Coronary artery (tissue), 2 donors: Measurements from ENCODE around the gene CTSH.
A peak's percentile ranks its signal among the peaks of the same experiment; 100 is the strongest.

Experiments
- DNase-seq: peaks from one replicate; pipeline ENCODE4 v3.0.0-alpha.2; 2017; ENCODE audit warnings: low spot score
- H3K27ac ChIP-seq, 2 donors: fragments of 200-600 bp; sonication (generic); one replicate each; pipeline ENCODE4 v1.5.1; 2016 to 2019
- H3K4me3 ChIP-seq: fragments of 200-600 bp; sonication (generic); 2 replicates; pipeline ENCODE4 v1.5.1; 2016; ENCODE audit warnings: mild to moderate bottlenecking, moderate library complexity
- TF ChIP-seq, protein P1 (sequence below): fragments of 200-600 bp; sonication (generic); IDR thresholded peaks from one replicate; pipeline ENCODE4 v1.5.1; 2019; ENCODE audit warnings: antibody characterized with exemption

The CTSH gene

DNA sequence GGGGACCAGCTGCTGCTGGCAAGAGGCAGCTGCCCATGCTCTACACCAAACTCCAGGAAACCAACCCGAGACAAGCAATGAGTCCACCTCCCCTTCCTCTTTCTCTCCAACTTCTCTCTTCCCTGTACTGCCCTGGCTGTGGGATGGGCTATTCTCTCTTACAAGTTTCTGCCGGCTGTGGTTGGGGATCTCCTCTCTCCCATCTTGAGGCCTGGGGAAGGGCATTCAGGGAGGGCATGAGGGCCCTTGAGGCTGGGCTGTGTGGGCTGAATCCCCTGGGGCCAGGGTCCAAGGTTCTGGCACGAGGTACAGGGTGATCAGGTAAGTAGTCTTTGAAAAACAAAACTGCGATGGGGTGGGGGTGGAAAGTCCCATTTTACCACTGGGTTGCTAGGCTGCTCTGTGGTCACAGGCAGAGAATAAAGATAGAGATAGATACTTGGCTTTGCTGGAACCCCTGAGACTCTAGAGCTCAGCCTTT, 32.3 kb upstream of the CTSH start:
- no peak overlapping the region for H3K4me3 ChIP-seq
- TF ChIP-seq, protein P1, sequence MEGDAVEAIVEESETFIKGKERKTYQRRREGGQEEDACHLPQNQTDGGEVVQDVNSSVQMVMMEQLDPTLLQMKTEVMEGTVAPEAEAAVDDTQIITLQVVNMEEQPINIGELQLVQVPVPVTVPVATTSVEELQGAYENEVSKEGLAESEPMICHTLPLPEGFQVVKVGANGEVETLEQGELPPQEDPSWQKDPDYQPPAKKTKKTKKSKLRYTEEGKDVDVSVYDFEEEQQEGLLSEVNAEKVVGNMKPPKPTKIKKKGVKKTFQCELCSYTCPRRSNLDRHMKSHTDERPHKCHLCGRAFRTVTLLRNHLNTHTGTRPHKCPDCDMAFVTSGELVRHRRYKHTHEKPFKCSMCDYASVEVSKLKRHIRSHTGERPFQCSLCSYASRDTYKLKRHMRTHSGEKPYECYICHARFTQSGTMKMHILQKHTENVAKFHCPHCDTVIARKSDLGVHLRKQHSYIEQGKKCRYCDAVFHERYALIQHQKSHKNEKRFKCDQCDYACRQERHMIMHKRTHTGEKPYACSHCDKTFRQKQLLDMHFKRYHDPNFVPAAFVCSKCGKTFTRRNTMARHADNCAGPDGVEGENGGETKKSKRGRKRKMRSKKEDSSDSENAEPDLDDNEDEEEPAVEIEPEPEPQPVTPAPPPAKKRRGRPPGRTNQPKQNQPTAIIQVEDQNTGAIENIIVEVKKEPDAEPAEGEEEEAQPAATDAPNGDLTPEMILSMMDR, result no peak
- DNase-seq, result no peak
- peak overlapping the region in 1 of 2 donors; percentile 40 for H3K27ac ChIP-seq

DNA sequence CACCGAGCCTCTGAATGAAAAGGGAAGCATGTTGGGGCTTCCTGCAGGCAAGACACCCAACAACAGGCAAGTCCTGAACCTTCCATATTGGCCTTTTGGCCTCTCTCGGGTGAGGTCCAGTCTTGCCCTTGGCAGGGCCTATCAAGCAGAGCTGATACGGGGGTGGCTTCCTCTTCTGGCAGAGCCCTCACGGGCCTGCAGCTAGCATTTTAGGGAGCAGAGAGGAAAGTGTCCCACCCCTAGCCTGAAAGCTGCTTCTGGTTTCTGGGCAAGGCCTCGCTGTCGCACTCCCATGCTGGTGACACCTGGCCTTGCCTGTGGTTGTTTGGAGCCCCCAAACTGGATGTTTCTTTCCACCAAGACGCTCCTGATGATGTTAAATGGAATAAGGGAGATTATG, 31.8 kb upstream of the CTSH start:
- H3K4me3 ChIP-seq, result no peak overlapping the region
- DNase-seq, result no peak
- H3K27ac ChIP-seq, result peak overlapping the region in 1 of 2 donors; percentile 40
- TF ChIP-seq, protein P1, result no peak

DNA sequence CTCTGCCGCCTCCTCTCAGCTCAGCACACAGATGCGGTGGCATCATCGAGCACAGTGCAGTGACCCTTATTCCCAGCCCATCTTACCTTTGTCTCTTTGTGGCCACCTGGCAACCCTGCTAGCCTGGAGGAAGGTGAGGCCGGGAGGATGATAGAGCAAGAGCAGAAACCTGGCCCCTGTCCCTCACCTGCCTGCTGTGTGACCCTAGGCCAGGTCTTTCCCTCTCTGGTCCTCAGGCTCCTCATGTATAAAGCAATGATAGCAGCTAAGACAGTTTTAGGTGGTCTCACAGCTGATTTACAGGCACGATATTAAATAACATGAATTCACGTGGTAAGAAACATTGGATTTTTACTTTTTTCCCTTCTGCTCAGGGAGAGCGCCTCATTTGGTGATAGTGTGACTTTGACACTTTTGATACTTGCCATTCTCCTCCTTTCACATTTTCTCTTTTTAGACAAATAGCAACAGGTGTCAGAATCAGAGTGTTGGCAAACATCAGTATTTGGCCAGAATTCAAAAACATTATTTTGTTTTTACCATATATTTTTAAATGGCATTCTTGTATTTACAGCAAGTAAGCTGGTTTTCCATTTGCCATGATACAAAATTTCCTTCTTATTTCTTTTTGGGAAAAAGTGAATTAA, 29.5 kb upstream of the CTSH start:
- TF ChIP-seq, protein P1, result no peak

DNA sequence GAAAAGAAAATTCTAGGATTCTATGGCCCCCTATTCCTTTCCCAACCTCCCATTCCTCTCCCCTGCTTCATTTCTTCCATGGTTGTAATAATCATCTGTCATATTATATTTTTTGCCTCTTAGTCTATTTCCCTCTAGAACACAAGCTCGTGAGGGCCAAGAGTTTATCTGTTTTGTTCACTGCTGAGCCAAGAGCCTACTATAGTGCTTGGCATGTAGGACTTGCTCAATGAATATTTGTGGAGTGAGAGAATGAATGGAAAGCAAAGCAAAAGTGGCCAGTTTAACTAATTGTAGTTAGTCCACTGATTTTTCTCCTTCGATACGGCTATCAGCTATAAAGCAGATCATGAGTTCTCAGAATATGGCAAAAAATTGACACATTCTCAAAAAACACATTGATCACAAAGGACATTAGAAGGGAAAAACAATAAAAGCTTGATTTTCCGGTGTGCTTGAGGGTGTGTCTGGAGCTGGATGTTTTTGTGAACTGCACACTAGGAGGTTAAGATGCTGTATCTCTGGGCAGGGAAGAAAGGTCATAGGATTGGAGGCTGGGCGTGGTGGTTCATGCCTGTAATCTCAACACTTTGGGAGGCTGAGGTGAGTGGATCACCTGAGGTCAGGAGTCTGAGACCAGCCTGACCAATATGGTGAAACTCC, 25.0 kb upstream of the CTSH start:
- Histone ChIP-seq H3K4me3 (no peak overlapping the region), H3K27ac (peak overlapping the region in 1 of 2 donors; percentile 57)
- DNase-seq, result no peak
- TF ChIP-seq, protein P1, result no peak

More for the DNA sequence above, 29.5 kb upstream of the CTSH start:
- no peak overlapping the region for H3K4me3 ChIP-seq
- H3K27ac ChIP-seq, result no peak overlapping the region
- DNase-seq, result no peak

DNA sequence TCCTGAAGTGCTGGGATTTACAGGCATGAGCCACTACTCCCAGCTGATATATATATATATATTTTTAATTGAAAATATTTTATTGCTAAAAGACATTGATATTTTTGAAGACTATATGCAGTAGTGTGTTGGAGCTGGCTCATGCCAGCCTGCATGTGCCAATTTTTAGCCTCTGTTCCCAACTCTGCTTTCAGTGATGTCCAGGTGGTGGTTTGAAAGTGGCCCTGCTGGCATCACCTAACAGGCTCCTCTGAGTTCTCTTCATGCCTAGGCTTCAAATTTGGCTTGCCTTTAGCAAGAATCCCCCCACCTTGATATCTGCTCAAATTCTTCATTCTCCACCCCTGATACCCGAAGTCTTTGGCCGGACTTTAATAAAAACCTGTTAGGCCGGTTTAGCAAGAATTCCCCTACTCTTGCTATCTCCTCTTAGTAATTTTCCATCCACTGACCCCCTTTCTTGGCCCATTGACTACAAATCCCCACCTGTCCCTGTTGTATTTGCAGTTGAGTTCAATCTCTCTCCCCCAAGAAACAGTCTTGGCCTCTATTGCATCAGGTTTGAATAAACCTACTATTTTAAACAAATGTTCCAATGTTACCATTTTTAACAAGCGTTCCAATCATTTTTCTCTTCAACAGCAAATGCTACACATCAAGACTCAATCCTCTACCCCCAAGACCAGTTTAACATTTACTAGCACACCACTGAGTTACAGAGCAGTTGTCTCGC, 23.9 kb upstream of the CTSH start:
- Histone ChIP-seq H3K27ac (no peak overlapping the region), H3K4me3 (no peak overlapping the region)
- TF ChIP-seq, protein P1, result no peak
- DNase-seq, result no peak

DNA sequence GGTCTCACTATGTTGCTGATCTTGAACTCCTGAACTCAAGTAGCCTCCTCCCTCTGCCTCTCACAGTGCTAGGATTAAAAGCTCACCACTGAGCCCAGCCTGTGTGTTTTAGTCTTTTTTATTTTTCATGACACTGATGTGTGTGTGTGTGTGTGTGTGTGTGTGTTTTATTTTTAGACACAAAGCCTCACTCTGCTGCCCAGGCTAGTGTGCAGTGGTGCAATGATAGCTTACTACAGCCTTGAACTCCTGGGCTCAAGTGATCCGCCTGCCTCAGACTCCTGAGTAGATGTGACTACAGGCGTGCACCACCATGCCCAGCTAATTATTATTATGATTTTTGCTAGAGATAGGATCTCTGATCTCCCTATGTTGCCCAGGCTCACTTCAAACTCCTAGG, 23.3 kb upstream of the CTSH start:
- H3K4me3 ChIP-seq, result no peak overlapping the region
- no peak for DNase-seq
- TF ChIP-seq, protein P1, result no peak
- no peak overlapping the region for H3K27ac ChIP-seq
